ENCODE measurements around the gene TMEM236. TPM values are rescaled to one million over a fixed set of nuclear protein-coding genes. Genes with fewer than 3 reads are reported as not detected.
"Not testable (repeated sequence)": the region's sequence is repeated elsewhere in the genome, so short reads cannot be mapped to it uniquely, and the experiment has no call there.

The TMEM236 gene
- total RNA-seq, 4 donors from 2014 or later, result 1.2 to 1.8 (median 1.5) TPM

- no peaks in the 10 kb centered on the region for H3K4me1 ChIP-seq
- H3K9me3 ChIP-seq, result no peaks in the 10 kb centered on the region
- TF ChIP-seq POLR2A (IDR thresholded peaks at IDR 0.05), result no peak
- H3K27me3 ChIP-seq, result no peaks in the 10 kb centered on the region
- no peak overlapping the region for H3K27ac ChIP-seq
- WGBS, 2 donors, result 77 to 84% methylated on average over 4 of the region's 4 CpGs
- H3K4me3 ChIP-seq, result no peak overlapping the region
- no peak for DNase-seq (ENCODE audit: low spot score in 2 of 2)
- H3K36me3 ChIP-seq, result peaks cover 3 to 91% (median 18%) of the 10 kb centered on the region in 3 donors
These were observed 41.8 kb upstream of the TMEM236 start for GRCh38 chr10:17710181-17710580.

- WGBS, 2 donors, result 92 to 98% methylated on average over 5 of the region's 5 CpGs
- Histone ChIP-seq H3K36me3 (peaks cover 3 to 87% (median 27%) of the 10 kb centered on the region in 3 donors), H3K27ac (no peak overlapping the region)
These were observed 39.9 kb upstream of the TMEM236 start for GRCh38 chr10:17712053-17712452.

GRCh38 chr10:17712717-17713471 is 39.1 kb upstream of the TMEM236 start:
- peak overlapping the region in 1 of 4 donors; percentile 13 for H3K4me3 ChIP-seq
- H3K9me3 ChIP-seq, result no peaks in the 10 kb centered on the region
- WGBS, 2 donors, result 67 to 74% methylated on average over 18 of the region's 18 CpGs
- TF ChIP-seq EP300 (IDR thresholded peaks at IDR 0.05) (no peak), POLR2A (IDR thresholded peaks at IDR 0.05) (no peak)
- TF ChIP-seq, protein P1, sequence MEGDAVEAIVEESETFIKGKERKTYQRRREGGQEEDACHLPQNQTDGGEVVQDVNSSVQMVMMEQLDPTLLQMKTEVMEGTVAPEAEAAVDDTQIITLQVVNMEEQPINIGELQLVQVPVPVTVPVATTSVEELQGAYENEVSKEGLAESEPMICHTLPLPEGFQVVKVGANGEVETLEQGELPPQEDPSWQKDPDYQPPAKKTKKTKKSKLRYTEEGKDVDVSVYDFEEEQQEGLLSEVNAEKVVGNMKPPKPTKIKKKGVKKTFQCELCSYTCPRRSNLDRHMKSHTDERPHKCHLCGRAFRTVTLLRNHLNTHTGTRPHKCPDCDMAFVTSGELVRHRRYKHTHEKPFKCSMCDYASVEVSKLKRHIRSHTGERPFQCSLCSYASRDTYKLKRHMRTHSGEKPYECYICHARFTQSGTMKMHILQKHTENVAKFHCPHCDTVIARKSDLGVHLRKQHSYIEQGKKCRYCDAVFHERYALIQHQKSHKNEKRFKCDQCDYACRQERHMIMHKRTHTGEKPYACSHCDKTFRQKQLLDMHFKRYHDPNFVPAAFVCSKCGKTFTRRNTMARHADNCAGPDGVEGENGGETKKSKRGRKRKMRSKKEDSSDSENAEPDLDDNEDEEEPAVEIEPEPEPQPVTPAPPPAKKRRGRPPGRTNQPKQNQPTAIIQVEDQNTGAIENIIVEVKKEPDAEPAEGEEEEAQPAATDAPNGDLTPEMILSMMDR (IDR thresholded peaks at IDR 0.05), result no peak
- H3K27ac ChIP-seq, result no peak overlapping the region
- DNase-seq (ENCODE audit: low spot score in 2 of 2), result no peak
- H3K27me3 ChIP-seq, result no peaks in the 10 kb centered on the region
- H3K4me1 ChIP-seq, result no peaks in the 10 kb centered on the region
- peaks cover 3 to 87% (median 27%) of the 10 kb centered on the region in 3 donors for H3K36me3 ChIP-seq

More at GRCh38 chr10:17712053-17712452, 39.9 kb upstream of the TMEM236 start:
- Histone ChIP-seq H3K4me1 (no peaks in the 10 kb centered on the region), H3K9me3 (no peaks in the 10 kb centered on the region), H3K27me3 (no peaks in the 10 kb centered on the region), H3K4me3 (no peak overlapping the region)
- no peak for DNase-seq (ENCODE audit: low spot score in 2 of 2)
- TF ChIP-seq POLR2A (IDR thresholded peaks at IDR 0.05) (no peak), EP300 (IDR thresholded peaks at IDR 0.05) (no peak)
- TF ChIP-seq, protein P1 (IDR thresholded peaks at IDR 0.05), result no peak

DNA sequence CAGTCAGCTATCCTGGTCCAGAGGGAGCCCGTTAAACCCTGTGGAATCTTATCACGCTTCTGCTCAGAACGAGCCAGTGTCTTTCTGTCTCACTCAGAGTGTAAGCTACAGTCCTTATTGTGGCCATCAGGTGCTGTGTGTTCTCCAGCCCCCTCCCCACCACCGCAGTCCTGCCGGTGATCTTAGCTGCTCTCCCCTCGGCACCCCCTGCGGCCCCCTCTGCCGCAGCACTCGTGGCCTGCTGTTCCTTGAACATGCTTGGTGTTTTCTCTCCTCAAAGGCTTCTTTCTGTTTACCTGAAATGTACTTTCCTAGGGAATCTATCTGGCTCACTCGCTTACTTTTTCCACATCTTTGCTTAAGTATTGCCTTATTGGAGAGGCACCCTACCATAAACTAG is 38.2 kb upstream of the TMEM236 start:
- H3K4me1 ChIP-seq, result no peaks in the 10 kb centered on the region
- H3K27ac ChIP-seq, result no peak overlapping the region
- H3K27me3 ChIP-seq, result no peaks in the 10 kb centered on the region
- no peak for DNase-seq (ENCODE audit: low spot score in 2 of 2)
- 93 to 94% methylated on average over 10 of the region's 10 CpGs for WGBS, 2 donors
- no peaks in the 10 kb centered on the region for H3K9me3 ChIP-seq
- peaks cover 3 to 84% (median 27%) of the 10 kb centered on the region in 3 donors for H3K36me3 ChIP-seq
- no peak overlapping the region for H3K4me3 ChIP-seq
- TF ChIP-seq, protein P1 (IDR thresholded peaks at IDR 0.05), result no peak
- TF ChIP-seq POLR2A (IDR thresholded peaks at IDR 0.05), result no peak
- TF ChIP-seq EP300 (IDR thresholded peaks at IDR 0.05), result no peak

DNA sequence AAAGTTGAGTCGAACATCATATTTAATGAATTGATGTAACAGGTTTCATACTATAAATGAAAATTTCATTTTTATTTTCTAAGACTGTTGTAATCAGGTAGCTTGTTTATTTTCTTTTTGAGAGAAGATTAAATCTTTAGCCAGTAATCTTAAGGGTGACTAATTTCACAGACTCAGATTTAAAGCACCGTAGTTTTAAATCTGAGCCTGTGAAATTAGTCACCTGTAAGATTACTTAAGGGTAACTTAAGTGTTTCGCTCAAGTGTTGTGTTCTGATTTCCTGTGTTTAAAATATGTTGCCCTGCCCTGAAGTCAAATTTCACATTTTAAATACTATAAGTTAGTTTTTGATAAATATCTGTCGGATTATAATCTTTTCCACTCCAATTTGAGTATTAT is 35.8 kb upstream of the TMEM236 start:
- no peak for TF ChIP-seq POLR2A (IDR thresholded peaks at IDR 0.05)
- Histone ChIP-seq H3K36me3 (peaks cover 3 to 65% (median 20%) of the 10 kb centered on the region in 3 donors), H3K27ac (no peak overlapping the region), H3K9me3 (no peaks in the 10 kb centered on the region), H3K4me3 (no peak overlapping the region), H3K4me1 (no peaks in the 10 kb centered on the region), H3K27me3 (no peaks in the 10 kb centered on the region)
- DNase-seq (ENCODE audit: low spot score in 2 of 2), result no peak
- WGBS, 2 donors, result 88 to 93% methylated on average over 4 of the region's 4 CpGs

DNA sequence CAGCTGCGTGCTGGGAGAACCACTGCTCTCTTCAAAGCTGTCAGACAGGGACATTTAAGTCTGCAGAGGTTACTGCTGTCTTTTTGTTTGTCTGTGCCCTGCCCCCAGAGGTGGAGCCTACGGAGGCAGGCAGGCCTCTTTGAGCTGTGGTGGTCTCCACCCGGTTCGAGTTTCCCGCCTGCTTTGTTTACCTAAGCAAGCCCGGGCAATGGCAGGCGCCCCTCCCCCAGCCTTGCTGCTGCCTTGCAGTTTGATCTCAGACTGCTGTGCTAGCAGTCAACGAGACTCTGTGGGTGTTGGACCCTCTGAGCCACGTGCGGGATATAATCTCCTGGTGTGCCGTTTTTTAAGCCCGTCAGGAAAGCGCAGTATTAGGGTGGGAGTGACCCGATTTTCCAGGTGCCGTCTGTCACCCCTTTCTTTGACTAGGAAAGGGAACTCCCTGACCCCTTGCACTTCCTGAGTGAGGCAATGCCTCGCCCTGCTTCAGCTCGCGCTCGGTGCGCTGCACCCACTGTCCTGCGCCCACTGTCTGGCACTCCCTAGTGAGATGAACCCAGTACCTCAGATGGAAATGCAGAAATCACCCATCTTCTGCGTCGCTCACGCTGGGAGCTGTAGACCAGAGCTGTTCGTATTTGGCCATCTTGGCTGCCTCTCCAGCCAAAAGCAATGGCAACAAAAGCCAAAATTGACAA is 29.5 kb upstream of the TMEM236 start:
- not testable (repeated sequence) for H3K4me1 ChIP-seq; H3K27me3 ChIP-seq; H3K27ac ChIP-seq; DNase-seq (ENCODE audit: low spot score in 2 of 2); H3K4me3 ChIP-seq
- Histone ChIP-seq H3K9me3 (peaks cover 0 to 12% (median 0%) of the 10 kb centered on the region in 4 donors), H3K36me3 (peaks cover 0 to 31% (median 0%) of the 10 kb centered on the region in 3 donors)
- 92 to 97% methylated on average over 24 of the region's 25 CpGs for WGBS, 2 donors
